Thoracic aorta endothelial cell (primary cell): Measurements from ENCODE around the gene SQOR. TPM values are rescaled to one million over a fixed set of nuclear protein-coding genes. Genes with fewer than 3 reads are reported as not detected.

Experiments used
- small RNA-seq: library from RNA; depleted of rRNA; stranded (forward); fragments of <200 nt; gene quantifications from one replicate; pipeline ENCODE3, GENCODE V24; 2012
- total RNA-seq: library from RNA; depleted of rRNA; stranded (reverse); fragments of >200 nt; gene quantifications from 2 replicates; pipeline ENCODE4 v1.2.3, GENCODE V29; 2012

The SQOR gene
- 29.9 and 32.4 TPM in 2 replicates for total RNA-seq

DNA sequence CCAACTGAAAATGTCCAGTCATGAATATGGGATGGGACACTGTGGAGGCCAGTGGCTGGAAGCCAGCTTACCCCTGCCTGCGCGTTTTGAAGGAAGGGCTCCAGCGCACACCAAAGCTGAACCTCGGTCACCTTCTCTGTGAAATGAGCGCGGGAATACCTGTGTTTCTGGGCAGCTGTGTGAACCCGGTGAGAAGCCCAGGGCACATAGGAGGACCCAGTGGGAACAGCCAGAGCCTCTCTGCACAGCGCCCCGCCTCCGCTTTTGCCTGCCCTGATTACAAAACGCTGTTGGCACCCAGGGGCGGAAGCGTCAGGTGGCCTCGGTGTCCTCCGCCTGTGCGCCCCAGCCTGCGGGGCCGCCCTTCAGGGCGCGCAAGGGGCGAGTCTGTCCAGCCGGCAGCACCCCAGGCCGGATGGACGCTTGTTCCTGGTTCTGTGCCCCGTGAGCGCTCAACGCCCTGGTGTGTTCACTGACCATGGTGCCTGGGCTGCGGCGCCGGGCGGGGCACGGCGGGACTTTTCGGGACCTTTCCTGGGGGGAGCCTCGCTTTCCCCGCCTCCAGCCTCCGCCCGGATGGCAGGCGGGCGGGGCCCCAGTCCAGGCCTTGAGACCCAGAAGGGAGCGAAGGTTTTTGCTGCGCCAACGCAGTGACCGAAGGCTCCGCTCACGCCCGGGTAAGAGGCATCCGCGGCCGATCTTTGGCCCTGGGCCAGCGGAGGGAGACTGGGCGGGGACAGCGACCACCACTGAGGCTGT is at the start of gene SQOR:
Gene SQOR (plus strand): TSS at position 598 of the 759 bp plus-strand sequence. CDS start 23,895 bp downstream, outside the sequence.

DNA sequence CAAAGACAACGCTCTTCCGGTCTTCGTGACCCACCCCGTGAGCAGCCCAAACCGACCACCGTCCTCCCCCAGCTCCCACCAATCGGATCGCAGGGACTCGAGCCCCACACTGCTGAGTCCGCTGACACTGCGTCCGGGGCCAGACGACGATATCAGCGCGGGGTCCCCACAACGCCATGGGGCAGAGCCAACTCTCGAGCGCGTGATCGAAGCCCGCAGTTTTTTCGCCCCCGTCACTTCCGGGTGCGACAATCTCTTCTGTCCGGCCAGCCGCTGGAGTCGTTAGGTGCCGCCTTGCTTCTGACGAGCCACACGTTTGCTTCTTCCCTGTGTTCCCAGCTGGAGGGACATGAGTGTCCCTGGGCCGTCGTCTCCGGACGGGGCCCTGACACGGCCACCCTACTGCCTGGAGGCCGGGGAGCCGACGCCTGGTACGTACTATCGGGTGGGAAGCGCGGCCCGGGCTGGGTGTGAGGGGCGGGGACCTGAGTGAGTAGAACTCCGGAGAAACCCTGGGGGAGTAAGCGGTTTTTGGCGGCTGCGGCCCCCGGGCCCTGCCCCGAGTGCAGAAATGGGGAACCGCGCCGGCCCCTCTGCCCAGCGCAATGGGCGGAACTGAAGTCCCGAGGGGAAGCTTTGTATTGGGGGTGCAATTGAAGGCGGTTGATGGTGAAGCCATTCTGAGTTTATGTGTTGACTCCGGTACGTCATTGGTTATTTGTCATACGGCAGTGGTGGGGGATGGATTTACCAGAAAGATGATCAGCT is 47.5 kb upstream of the SQOR start, which contains the start of gene BLOC1S6:
Gene BLOC1S6 (plus strand): TSS at position 285 of the 768 bp plus-strand sequence. CDS start 65 bp downstream, at position 350.

Small RNA genes lying within 50 kb of the gene (small RNA-seq; reads per million reads assigned to genes)
- not detected for gene RF00019

Other genes starting within 250 kb of the SQOR start
- 6.8 and 8.5 TPM in 2 replicates for gene SLC30A4, start 112.3 kb upstream of the SQOR start, total RNA-seq
- 87.6 and 93.2 TPM in 2 replicates for gene BLOC1S6, start 47.6 kb upstream of the SQOR start, total RNA-seq